ENCODE measurements around the gene ACVRL1.

The ACVRL1 gene

DNA sequence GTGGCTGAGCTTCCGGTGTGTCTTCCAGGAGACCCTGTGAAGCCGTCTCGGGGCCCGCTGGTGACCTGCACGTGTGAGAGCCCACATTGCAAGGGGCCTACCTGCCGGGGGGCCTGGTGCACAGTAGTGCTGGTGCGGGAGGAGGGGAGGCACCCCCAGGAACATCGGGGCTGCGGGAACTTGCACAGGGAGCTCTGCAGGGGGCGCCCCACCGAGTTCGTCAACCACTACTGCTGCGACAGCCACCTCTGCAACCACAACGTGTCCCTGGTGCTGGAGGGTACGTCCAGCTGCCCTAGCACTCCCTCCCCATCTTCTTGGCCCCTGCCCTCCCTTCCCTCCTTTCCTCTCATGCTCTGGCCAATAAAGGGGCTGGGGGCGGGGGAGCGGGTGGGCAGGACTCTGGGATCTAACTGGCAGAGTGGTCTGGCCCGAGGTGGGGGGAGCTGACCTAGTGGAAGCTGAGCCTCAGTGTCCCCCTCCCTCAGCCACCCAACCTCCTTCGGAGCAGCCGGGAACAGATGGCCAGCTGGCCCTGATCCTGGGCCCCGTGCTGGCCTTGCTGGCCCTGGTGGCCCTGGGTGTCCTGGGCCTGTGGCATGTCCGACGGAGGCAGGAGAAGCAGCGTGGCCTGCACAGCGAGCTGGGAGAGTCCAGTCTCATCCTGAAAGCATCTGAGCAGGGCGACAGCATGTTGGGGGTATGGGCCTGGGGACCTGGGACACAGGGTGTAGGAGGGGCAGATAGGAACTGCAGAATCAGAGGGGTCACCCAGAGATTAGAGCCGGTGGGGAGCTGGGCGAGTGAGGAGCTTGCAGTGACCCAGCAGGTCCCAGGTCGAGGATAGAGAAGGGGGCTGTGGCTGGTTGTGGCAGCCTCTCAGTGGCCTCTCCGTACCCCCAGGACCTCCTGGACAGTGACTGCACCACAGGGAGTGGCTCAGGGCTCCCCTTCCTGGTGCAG is 6.0 kb downstream of the ACVRL1 start:
- FAIRE-seq (no peak), DNase-seq (ENCODE audit: insufficient read length) (no peak)
- no peak for TF ChIP-seq POLR2A (IDR thresholded peaks at IDR 0.05; ENCODE audit: low read depth, low read length)
- TF ChIP-seq TAF1 (IDR thresholded peaks at IDR 0.05; ENCODE audit: borderline replicate concordance, low read depth, low read length), result no peak
- no peak for TF ChIP-seq POLR2AphosphoS5 (IDR thresholded peaks at IDR 0.05; ENCODE audit: low read depth, low read length)

DNA sequence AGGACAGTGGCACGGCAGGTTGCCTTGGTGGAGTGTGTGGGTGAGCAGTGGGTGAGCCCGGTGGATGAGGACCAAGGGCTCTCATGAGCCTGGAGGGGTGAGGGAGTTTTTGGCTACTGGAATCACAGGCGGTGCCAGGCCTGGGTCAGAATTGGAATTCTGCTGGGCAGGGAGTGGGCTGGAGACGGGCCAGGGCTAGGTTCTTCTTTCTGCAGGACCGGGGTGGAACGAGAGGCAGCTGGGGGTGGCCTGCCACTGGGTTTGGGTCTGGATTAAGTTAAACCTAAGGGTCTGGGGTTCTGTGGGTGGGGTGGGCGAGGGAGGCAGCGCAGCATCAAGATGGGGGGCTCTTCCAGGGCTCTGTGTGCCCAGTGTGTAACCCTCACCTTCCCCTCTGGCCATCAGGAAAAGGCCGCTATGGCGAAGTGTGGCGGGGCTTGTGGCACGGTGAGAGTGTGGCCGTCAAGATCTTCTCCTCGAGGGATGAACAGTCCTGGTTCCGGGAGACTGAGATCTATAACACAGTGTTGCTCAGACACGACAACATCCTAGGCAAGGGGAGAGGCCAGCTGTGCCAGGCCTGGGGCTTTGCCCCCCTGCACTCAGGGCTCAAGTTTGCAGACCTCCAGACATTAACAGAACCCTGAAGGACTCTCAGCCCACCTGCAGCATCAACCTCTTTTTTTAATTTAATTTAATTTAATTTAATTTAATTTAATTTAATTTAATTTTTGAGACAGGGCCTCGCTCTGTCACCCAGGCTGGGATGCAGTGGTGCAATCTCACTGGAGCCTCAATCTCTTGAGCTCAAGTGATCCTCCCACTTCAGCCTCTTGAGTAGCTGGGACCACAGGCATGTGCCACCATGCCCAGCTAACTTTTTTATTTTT is 7.0 kb downstream of the ACVRL1 start:
- FAIRE-seq (no peak), DNase-seq (ENCODE audit: insufficient read length) (no peak)
- no peak for TF ChIP-seq POLR2A (IDR thresholded peaks at IDR 0.05; ENCODE audit: low read depth, low read length)
- TF ChIP-seq TAF1 (IDR thresholded peaks at IDR 0.05; ENCODE audit: borderline replicate concordance, low read depth, low read length), result no peak
- TF ChIP-seq POLR2AphosphoS5 (IDR thresholded peaks at IDR 0.05; ENCODE audit: low read depth, low read length), result no peak

DNA sequence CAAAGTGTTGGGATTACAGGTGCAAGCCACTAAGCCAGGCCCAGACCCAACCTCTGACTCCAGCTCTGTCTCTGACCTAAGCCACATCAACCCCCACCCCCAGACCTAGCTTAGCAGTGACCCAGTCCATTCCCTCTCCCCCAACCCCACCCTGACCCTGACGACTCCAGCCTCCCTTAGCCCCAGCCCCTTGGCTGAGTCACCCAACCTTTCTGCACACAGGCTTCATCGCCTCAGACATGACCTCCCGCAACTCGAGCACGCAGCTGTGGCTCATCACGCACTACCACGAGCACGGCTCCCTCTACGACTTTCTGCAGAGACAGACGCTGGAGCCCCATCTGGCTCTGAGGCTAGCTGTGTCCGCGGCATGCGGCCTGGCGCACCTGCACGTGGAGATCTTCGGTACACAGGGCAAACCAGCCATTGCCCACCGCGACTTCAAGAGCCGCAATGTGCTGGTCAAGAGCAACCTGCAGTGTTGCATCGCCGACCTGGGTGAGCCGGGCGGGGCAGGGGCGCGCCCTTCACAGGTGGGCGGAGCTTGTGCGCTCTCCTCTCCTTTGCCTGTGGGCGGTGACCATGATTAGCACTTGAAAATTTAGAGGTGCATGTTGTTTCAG is 7.8 kb downstream of the ACVRL1 start:
- TF ChIP-seq POLR2AphosphoS5 (IDR thresholded peaks at IDR 0.05; ENCODE audit: low read depth, low read length) (no peak), TAF1 (IDR thresholded peaks at IDR 0.05; ENCODE audit: borderline replicate concordance, low read depth, low read length) (no peak), POLR2A (IDR thresholded peaks at IDR 0.05; ENCODE audit: low read depth, low read length) (no peak)
- DNase-seq (ENCODE audit: insufficient read length) (no peak), FAIRE-seq (no peak)

DNA sequence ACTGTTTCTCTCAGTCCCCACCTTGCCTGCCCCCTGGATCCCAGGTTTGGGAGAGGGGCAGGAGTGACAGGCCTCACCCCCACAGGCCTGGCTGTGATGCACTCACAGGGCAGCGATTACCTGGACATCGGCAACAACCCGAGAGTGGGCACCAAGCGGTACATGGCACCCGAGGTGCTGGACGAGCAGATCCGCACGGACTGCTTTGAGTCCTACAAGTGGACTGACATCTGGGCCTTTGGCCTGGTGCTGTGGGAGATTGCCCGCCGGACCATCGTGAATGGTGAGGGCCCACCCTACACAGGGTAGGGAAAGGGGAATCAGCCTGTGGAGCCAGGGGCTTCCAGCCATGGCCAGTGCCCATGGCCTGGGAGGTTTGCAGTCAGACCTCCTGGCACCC is 8.6 kb downstream of the ACVRL1 start:
- TF ChIP-seq TAF1 (IDR thresholded peaks at IDR 0.05; ENCODE audit: borderline replicate concordance, low read depth, low read length) (no peak), POLR2A (IDR thresholded peaks at IDR 0.05; ENCODE audit: low read depth, low read length) (no peak), POLR2AphosphoS5 (IDR thresholded peaks at IDR 0.05; ENCODE audit: low read depth, low read length) (no peak)
- DNase-seq (ENCODE audit: insufficient read length) (no peak), FAIRE-seq (no peak)

DNA sequence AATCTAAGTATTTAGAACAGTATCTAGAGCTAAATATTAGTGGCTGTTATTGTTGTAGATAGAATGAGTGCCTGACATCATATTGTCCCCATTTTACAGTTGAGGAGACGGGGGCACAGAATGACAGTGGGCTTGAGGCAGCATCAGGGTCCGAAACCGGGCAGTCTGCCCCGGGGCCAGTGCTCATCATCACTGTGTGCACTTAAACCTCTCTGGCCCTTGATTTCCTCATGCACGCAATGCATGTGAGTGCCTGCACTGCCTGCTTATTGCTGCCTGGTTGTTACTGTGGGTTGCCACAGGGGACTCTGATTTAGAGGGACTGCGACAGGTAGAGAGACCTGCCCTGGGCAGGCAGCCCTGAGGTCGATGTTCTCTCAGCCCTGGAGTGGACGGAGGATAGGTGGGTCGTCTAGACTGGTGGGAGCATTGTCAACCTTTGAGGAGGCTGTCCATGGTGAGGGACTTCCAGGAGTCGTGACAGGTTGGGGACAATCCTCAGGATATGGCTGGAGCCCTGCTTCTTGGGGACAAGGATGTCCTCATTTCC is 9.8 kb downstream of the ACVRL1 start:
- no peak for TF ChIP-seq POLR2AphosphoS5 (IDR thresholded peaks at IDR 0.05; ENCODE audit: low read depth, low read length)
- TF ChIP-seq POLR2A (IDR thresholded peaks at IDR 0.05; ENCODE audit: low read depth, low read length), result no peak
- TF ChIP-seq TAF1 (IDR thresholded peaks at IDR 0.05; ENCODE audit: borderline replicate concordance, low read depth, low read length), result no peak
- FAIRE-seq, result no peak

DNA sequence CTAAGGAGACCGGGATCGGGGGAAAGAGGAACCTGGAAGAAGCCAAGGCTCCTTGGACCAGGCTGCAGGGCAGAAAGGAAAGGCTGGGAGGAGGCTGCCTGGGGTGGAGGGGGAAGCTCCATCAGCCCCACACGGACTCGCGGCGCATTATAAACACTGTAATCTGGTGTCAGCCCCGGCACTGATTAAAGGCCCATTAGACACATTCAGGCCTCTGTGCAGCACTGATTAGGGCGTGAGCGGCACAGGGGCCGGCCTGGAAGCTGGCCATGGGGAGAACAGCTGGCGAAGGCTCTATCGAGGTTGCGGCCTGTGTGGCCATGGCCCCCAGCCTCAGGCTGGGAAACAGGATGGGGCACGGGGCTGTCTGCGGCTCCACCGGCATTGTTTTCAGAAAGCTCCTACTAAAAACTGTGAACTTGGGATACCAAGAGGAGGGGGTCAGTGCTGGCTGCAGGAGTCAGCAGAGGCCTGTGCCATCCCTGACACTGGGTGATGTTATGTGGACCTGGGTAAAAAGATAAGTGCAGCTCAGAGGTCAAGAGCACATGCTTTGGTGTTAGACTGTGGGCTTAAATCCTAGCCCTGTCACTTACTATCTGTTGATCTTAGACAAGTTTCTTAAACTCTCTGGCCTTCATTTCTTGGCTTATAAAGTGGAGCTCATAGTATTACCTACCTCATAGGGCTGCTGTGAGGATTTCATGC is 10.6 kb downstream of the ACVRL1 start:
- FAIRE-seq (no peak), DNase-seq (ENCODE audit: insufficient read length) (no peak)
- no peak for TF ChIP-seq TAF1 (IDR thresholded peaks at IDR 0.05; ENCODE audit: borderline replicate concordance, low read depth, low read length)
- no peak for TF ChIP-seq POLR2A (IDR thresholded peaks at IDR 0.05; ENCODE audit: low read depth, low read length)
- no peak for TF ChIP-seq POLR2AphosphoS5 (IDR thresholded peaks at IDR 0.05; ENCODE audit: low read depth, low read length)

More for the DNA sequence above, 9.8 kb downstream of the ACVRL1 start:
- no peak for DNase-seq (ENCODE audit: insufficient read length)

DNA sequence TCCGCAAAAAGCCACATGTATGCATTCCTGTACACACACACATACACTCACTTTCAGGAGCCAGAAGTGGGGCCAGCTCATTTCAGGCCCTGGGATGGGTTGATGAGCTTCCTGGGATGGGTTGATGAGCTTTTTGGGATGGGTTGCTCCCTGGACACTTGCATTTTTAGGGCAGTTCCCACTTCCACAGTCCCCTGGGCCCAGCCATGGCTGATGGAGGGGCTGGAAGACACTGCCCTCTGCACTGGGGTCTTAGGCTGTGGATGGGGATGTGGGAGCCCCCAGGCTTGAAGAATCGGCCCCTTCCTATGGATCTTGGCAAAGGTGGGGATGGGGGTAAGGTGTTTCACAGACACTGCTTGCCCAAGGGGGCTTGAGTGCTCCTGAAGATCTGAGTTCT is 12.7 kb downstream of the ACVRL1 start:
- TF ChIP-seq POLR2A (IDR thresholded peaks at IDR 0.05; ENCODE audit: low read depth, low read length), result no peak
- no peak for TF ChIP-seq TAF1 (IDR thresholded peaks at IDR 0.05; ENCODE audit: borderline replicate concordance, low read depth, low read length)
- no peak for TF ChIP-seq POLR2AphosphoS5 (IDR thresholded peaks at IDR 0.05; ENCODE audit: low read depth, low read length)
- FAIRE-seq, result no peak
- DNase-seq (ENCODE audit: insufficient read length), result no peak

DNA sequence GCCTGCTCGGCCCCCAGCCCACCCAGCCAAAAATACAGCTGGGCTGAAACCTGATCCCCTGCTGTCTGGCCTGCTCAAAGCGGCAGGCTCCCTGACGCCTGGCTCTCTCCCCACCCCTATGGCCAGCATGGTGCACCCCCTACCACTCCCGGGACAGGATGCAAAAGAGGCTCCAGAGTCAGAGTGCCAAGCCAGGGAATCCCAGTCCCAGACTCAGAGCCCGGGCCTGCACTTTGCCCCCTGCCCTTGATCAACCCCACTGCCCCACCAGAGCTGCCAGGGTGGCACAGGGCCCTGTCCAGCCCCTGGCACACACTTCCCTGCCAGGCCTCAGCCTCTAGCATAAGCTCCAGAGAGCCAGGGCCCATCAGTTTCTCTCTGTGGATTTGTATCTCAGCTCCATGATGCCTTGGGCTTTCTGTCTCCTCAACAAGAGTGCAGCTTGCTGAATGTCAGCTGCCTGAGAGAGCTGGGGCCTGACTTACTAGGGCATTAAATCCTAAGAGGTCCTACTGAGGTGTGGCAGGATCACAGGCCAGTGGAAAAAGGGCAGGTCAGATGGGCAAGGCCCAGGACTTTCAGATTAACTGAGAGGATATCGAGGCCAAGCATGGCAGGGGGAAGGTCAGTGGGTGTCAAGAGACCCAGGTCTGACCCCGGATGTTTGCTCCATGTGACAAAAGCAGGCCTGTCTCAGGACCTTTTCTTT is 13.9 kb downstream of the ACVRL1 start:
- TF ChIP-seq POLR2A (IDR thresholded peaks at IDR 0.05; ENCODE audit: low read depth, low read length), result no peak
- DNase-seq (ENCODE audit: insufficient read length) (no peak), FAIRE-seq (no peak)

DNA sequence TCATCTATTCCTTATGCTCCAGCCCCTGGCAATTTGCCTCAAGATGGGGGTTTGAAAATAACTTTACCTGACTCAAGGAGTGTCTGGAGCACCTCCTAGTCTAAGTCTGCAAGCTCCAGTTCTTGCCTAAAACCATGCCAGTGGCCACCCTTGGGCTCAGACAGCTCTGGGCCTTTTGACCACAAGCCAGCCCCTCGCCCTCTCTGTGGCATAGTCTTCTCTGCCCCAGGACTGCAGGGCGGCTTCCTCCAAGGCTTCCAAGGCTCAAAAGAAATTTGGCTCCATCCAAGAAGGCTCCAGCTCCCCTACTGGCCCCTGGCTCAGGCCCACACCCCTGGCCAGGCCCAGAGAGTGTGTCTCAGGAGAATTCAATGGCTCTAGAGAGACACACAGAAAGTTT is 14.8 kb downstream of the ACVRL1 start:
- TF ChIP-seq POLR2A (IDR thresholded peaks at IDR 0.05; ENCODE audit: low read depth, low read length) (no peak), POLR2AphosphoS5 (IDR thresholded peaks at IDR 0.05; ENCODE audit: low read depth, low read length) (no peak), TAF1 (IDR thresholded peaks at IDR 0.05; ENCODE audit: borderline replicate concordance, low read depth, low read length) (no peak)
- FAIRE-seq, result no peak
- DNase-seq (ENCODE audit: insufficient read length), result no peak
